Esophagus (tissue), 2 donors: Measurements from ENCODE around the gene SMAD7. TPM values are rescaled to one million over a fixed set of nuclear protein-coding genes. Genes with fewer than 3 reads are reported as not detected.

Experiments used
- H3K27ac ChIP-seq, 2 donors: one replicate each; pipeline ENCODE4 v1.5.1; 2013; ENCODE audit warnings: low read depth in 2 of 2, mild to moderate bottlenecking in 2 of 2, inconsistent platforms in 1 of 2, low read length in 1 of 2, moderate library complexity in 1 of 2
- H3K27me3 ChIP-seq, 2 donors: one replicate each; pipeline ENCODE4 v1.6.1; 2013; ENCODE audit warnings: low read length in 2 of 2, control low read depth in 1 of 2, mild to moderate bottlenecking in 1 of 2; ENCODE audit not compliant: insufficient read depth in 2 of 2, control insufficient read depth in 1 of 2
- H3K36me3 ChIP-seq, 2 donors: one replicate each; pipeline ENCODE4 v1.6.1; 2013; ENCODE audit warnings: low read length in 1 of 2; ENCODE audit not compliant: control insufficient read depth in 2 of 2, insufficient read depth in 2 of 2
- H3K4me1 ChIP-seq, 2 donors: one replicate each; pipeline ENCODE4 v1.6.1; 2013; ENCODE audit warnings: low read length in 1 of 2; ENCODE audit not compliant: control insufficient read depth in 2 of 2, insufficient read depth in 2 of 2
- H3K4me3 ChIP-seq, 2 donors: one replicate each; pipeline ENCODE4 v1.5.1; 2013; ENCODE audit warnings: low read length in 2 of 2, mild to moderate bottlenecking in 2 of 2, low read depth in 1 of 2, moderate library complexity in 1 of 2
- H3K9me3 ChIP-seq, 2 donors: one replicate each; pipeline ENCODE4 v1.6.1; 2013; ENCODE audit warnings: mild to moderate bottlenecking in 2 of 2, low read depth in 1 of 2, low read length in 1 of 2, moderate library complexity in 1 of 2; ENCODE audit not compliant: control insufficient read depth in 2 of 2, insufficient read depth in 1 of 2
- WGBS, 2 donors: extraction: QIAGEN DNeasy Blood & Tissue Kit; methylation state at CpG; one replicate each; pipeline ENCODE4 v1.1.7; 2013; 5-methylcytosine and 5-hydroxymethylcytosine counted together
- polyA plus RNA-seq, 2 donors: library from polyadenylated mRNA; stranded (reverse); fragments of 200-250 nt; gene quantifications; one replicate each; pipeline ENCODE4 v1.2.3, GENCODE V29; 2013
- donor health status: healthy with polysubstance abuse.
- donor health status: Bipolar disorder and iron deficiency.

SMAD7 gene
- polyA plus RNA-seq, 2 donors = 3.5 to 4.4 TPM

- Histone ChIP-seq H3K9me3 (no peaks in the 10 kb centered on the region), H3K27me3 (no peaks in the 10 kb centered on the region), H3K27ac (peak overlapping the region; percentile 5 to 43), H3K4me1 (peaks cover 0 to 16% of the 10 kb centered on the region in 2 donors), H3K4me3 (no peak overlapping the region), H3K36me3 (no peaks in the 10 kb centered on the region)
- 57 to 70% methylated on average over 10 of the region's 10 CpGs for WGBS, 2 donors
Measured at GRCh38 chr18:48993586-48993985, 42.8 kb upstream of the SMAD7 start.

- Histone ChIP-seq H3K4me3 (no peak overlapping the region), H3K4me1 (peaks cover 0 to 14% of the 10 kb centered on the region in 2 donors), H3K27me3 (no peaks in the 10 kb centered on the region), H3K9me3 (no peaks in the 10 kb centered on the region), H3K27ac (no peak overlapping the region), H3K36me3 (no peaks in the 10 kb centered on the region)
- WGBS, 2 donors = 85 to 88% methylated on average over 12 of the region's 12 CpGs
Measured at GRCh38 chr18:48992791-48993555, 42.2 kb upstream of the SMAD7 start.

- Histone ChIP-seq H3K9me3 (no peaks in the 10 kb centered on the region), H3K4me1 (peaks cover 0 to 13% of the 10 kb centered on the region in 2 donors), H3K27me3 (no peaks in the 10 kb centered on the region), H3K36me3 (no peaks in the 10 kb centered on the region), H3K4me3 (no peak overlapping the region), H3K27ac (no peak overlapping the region)
- 89 to 93% methylated on average over 8 of the region's 8 CpGs for WGBS, 2 donors
Measured at GRCh38 chr18:48992133-48992532, 41.4 kb upstream of the SMAD7 start.

- H3K27me3 ChIP-seq = no peaks in the 10 kb centered on the region
- WGBS, 2 donors = 80 to 87% methylated on average over 10 of the region's 10 CpGs
- no peaks in the 10 kb centered on the region for H3K9me3 ChIP-seq
- no peaks in the 10 kb centered on the region for H3K36me3 ChIP-seq
- H3K4me1 ChIP-seq = peaks cover 0 to 13% of the 10 kb centered on the region in 2 donors
- H3K27ac ChIP-seq = no peak overlapping the region
- H3K4me3 ChIP-seq = no peak overlapping the region
Measured at GRCh38 chr18:48991676-48992075, 40.9 kb upstream of the SMAD7 start.

GRCh38 chr18:48991319-48991660, 40.5 kb upstream of the SMAD7 start:
- no peak overlapping the region for H3K27ac ChIP-seq
- peaks cover 0 to 13% of the 10 kb centered on the region in 2 donors for H3K4me1 ChIP-seq
- H3K4me3 ChIP-seq = no peak overlapping the region
- no peaks in the 10 kb centered on the region for H3K27me3 ChIP-seq
- no peaks in the 10 kb centered on the region for H3K9me3 ChIP-seq
- no peaks in the 10 kb centered on the region for H3K36me3 ChIP-seq
- WGBS, 2 donors = 76 to 77% methylated on average over 5 of the region's 5 CpGs

GRCh38 chr18:48990481-48991318, 39.9 kb upstream of the SMAD7 start:
- Histone ChIP-seq H3K36me3 (no peaks in the 10 kb centered on the region), H3K9me3 (no peaks in the 10 kb centered on the region), H3K27me3 (no peaks in the 10 kb centered on the region), H3K4me1 (peaks cover 0 to 13% of the 10 kb centered on the region in 2 donors), H3K4me3 (no peak overlapping the region), H3K27ac (no peak overlapping the region)
- 75 to 82% methylated on average over 15 of the region's 15 CpGs for WGBS, 2 donors

GRCh38 chr18:48989304-48990303, 38.8 kb upstream of the SMAD7 start:
- Histone ChIP-seq H3K27ac (no peak overlapping the region), H3K36me3 (no peaks in the 10 kb centered on the region), H3K4me3 (no peak overlapping the region), H3K4me1 (peaks cover 0 to 13% of the 10 kb centered on the region in 2 donors), H3K9me3 (no peaks in the 10 kb centered on the region), H3K27me3 (no peaks in the 10 kb centered on the region)
- WGBS, 2 donors = 77 to 79% methylated on average over 16 of the region's 16 CpGs

- no peak overlapping the region for H3K27ac ChIP-seq
- H3K9me3 ChIP-seq = no peaks in the 10 kb centered on the region
- WGBS, 2 donors = 89 to 91% methylated on average over 15 of the region's 15 CpGs
- no peak overlapping the region for H3K4me3 ChIP-seq
- H3K4me1 ChIP-seq = peaks cover 0 to 10% of the 10 kb centered on the region in 2 donors
- H3K27me3 ChIP-seq = no peaks in the 10 kb centered on the region
- H3K36me3 ChIP-seq = no peaks in the 10 kb centered on the region
Measured at GRCh38 chr18:48988508-48989303, 37.9 kb upstream of the SMAD7 start.
